ENCODE data around the gene FRMPD2. TPM values are rescaled to one million over a fixed set of nuclear protein-coding genes. Genes with fewer than 3 reads are reported as not detected.

FRMPD2 gene
- total RNA-seq, 5 donors from 2014 or later (not counting 1 experiment from before 2014, with no cell fraction given), result 0.43 TPM; not detected in 4

DNA sequence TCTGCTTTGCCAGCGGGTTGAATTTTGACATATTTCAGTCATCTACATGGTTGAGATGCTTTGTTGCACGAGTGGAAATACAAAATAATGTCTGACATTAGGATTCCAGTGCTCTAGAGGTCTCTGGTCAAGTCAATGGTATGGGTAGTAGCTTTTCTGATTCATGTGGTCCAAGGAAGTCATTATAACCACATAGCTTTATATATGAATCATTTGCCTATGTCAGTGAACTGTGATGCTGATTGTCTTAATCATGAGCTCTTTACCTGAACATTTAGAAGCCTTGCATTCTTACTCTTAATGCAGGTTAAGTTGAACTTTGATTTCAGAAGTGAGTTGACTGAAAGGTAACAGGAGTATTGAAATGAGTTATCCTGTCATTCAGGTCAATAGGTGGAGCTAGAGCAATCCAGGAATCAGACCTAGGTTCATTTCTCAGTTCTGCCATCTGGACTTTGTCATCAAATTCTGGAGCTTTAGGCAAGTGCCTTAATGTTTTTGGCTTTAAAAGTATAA, 35.3 kb upstream of the FRMPD2 start:
- no CpG with 5 or more reads among the region's 2 CpGs for WGBS (ENCODE audit: insufficient coverage)
- Mint-ChIP-seq H3K27me3 (no peaks in the 10 kb centered on the region), H3K9me3 (no peaks in the 10 kb centered on the region), H3K27ac (peak overlapping the region in 1 of 2 donors; percentile 25), H3K36me3 (no peaks in the 10 kb centered on the region), H3K4me1 (peaks cover 57 to 65% (median 61%) of the 10 kb centered on the region in 3 donors), H3K4me3 (no peak overlapping the region)
- ChIA-PET CTCF (interaction anchor here (0.5 to 1.6 kb wide), 7 partner anchors 9 to 70 kb away, joined by 3 to 5 read pairs (median 3); no protein-coding TSS in a partner anchor), POLR2A (interaction anchor here in 1 of 2 donors (0.6 kb wide), 1 partner anchor 75 kb away, joined by 3 read pairs; no protein-coding TSS in a partner anchor)
- Histone ChIP-seq H3K9me3 (no peaks in the 10 kb centered on the region), H3K27ac (ENCODE audit: low read length) (no peak overlapping the region), H3K27me3 (replicated peaks in 1 of 2; ENCODE audit: control insufficient read depth in 2 of 2, extremely low read depth in 1 of 2, insufficient read depth in 2 of 2, low read length in 1 of 2) (no peaks in the 10 kb centered on the region), H3K4me1 (ENCODE audit: control insufficient read depth in 1 of 2, extremely low read depth in 1 of 2, insufficient read depth in 2 of 2, low read length in 2 of 2) (peaks cover 9 to 25% of the 10 kb centered on the region in 2 experiments), H3K4me3 (ENCODE audit: control insufficient read depth in 1 of 2, extremely low read depth in 1 of 2, low read length in 1 of 2) (no peak overlapping the region), H3K36me3 (ENCODE audit: control insufficient read depth in 2 of 2, extremely low read depth in 1 of 2, insufficient read depth in 1 of 2, low read length in 1 of 2) (no peaks in the 10 kb centered on the region)
- ATAC-seq (replicated peaks in 1 of 4), result no peak
- DNase-seq, result peak in 1 of 35 experiments; percentile 37

DNA sequence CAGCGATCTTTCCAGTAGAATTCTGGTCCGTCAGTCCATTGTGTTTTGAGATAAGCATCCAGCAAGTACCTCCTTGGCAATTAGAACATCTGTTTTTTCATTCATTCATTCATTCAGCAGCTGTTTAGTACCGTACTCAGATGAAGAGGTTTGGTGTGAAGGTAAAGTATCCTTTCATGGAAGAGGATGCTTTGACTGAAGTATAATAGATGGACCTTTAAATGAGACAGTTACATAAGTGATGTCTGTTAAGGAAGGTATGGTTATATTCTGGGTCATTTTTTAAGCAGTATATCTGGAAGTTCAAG, 33.2 kb upstream of the FRMPD2 start:
- no CpG with 5 or more reads among the region's 3 CpGs for whole genome bisulfite sequencing (ENCODE audit: insufficient coverage)

DNA sequence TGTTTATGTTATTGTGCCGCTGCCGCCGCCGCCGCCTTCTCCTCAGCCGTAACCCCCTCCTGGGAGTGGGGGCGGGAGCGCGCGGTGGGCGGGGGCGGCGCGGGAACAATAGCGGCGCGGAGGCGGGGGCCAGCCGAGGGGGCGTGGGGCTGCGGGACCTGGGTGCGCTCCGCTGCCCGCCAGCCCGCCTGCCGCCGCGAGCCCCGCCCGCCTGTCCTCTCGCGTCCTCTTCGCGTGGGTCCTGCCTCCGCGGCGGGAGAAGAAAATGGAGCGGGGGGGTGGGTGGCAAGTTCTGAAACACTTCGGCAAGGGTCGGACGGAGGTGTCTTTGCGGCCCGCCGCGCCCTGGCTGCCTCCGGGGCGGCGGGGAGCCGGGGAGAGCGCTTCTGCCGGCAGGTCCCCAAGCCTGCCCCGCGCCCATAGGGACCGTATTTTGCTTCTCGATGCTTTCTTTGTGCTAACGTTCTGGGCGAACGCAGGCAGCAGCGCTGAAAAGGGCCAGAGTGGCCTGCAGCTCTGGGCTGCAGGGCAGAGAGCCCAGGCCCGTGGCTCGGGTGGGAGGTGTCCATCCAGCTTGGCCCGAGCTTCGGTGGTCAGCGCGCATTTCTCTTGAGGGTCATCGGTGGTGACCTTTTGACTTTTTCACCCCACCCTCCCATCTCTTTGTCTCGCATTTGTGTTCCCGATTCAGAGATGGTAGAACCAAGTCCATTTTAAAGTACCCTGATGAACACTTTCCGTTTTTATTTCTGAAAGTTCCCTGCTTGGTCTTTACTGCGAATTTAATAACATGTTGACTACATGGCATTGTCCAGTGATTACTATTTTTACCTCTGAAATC, 32.6 kb upstream of the FRMPD2 start:
- WGBS (ENCODE audit: insufficient coverage), result 2% methylated on average over 48 of the region's 70 CpGs
- no peaks in the 10 kb centered on the region for H3K27me3 ChIP-seq (replicated peaks in 1 of 2; ENCODE audit: control insufficient read depth in 2 of 2, extremely low read depth in 1 of 2, insufficient read depth in 2 of 2, low read length in 1 of 2)
- POLR2A ChIA-PET, result no interaction called here
- H3K36me3 Mint-ChIP-seq, result no peaks in the 10 kb centered on the region
- H3K9me3 ChIP-seq, result no peaks in the 10 kb centered on the region
- CTCF ChIA-PET, result no interaction called here
- peak overlapping the region; percentile 20 to 56 for H3K27ac Mint-ChIP-seq
- DNase-seq (peak in 31 of 35 experiments; percentile 51 to 82 (median 70)), ATAC-seq (replicated peaks in 1 of 4) (peak; percentile 59 to 67 (median 62))
- no peaks in the 10 kb centered on the region for H3K9me3 Mint-ChIP-seq
- peak overlapping the region; percentile 62 to 81 for H3K4me3 ChIP-seq (ENCODE audit: control insufficient read depth in 1 of 2, extremely low read depth in 1 of 2, low read length in 1 of 2)
- H3K4me1 ChIP-seq (ENCODE audit: control insufficient read depth in 1 of 2, extremely low read depth in 1 of 2, insufficient read depth in 2 of 2, low read length in 2 of 2), result peaks cover 9 to 20% of the 10 kb centered on the region in 2 experiments
- no peak overlapping the region for H3K27ac ChIP-seq (ENCODE audit: low read length)
- H3K4me1 Mint-ChIP-seq, result peaks cover 39 to 44% (median 42%) of the 10 kb centered on the region in 3 donors
- H3K27me3 Mint-ChIP-seq, result no peaks in the 10 kb centered on the region
- H3K36me3 ChIP-seq (ENCODE audit: control insufficient read depth in 2 of 2, extremely low read depth in 1 of 2, insufficient read depth in 1 of 2, low read length in 1 of 2), result no peaks in the 10 kb centered on the region
- peak overlapping the region; percentile 82 to 87 (median 83) for H3K4me3 Mint-ChIP-seq

More for the DNA sequence above, 33.2 kb upstream of the FRMPD2 start:
- no peaks in the 10 kb centered on the region for H3K36me3 Mint-ChIP-seq
- no peaks in the 10 kb centered on the region for H3K9me3 ChIP-seq
- ATAC-seq (replicated peaks in 1 of 4) (no peak), DNase-seq (no peak)
- peak overlapping the region; percentile 62 to 81 for H3K4me3 ChIP-seq (ENCODE audit: control insufficient read depth in 1 of 2, extremely low read depth in 1 of 2, low read length in 1 of 2)
- CTCF ChIA-PET, result no interaction called here
- peaks cover 9 to 22% of the 10 kb centered on the region in 2 experiments for H3K4me1 ChIP-seq (ENCODE audit: control insufficient read depth in 1 of 2, extremely low read depth in 1 of 2, insufficient read depth in 2 of 2, low read length in 2 of 2)
- peaks cover 43 to 47% (median 45%) of the 10 kb centered on the region in 3 donors for H3K4me1 Mint-ChIP-seq
- peak overlapping the region; percentile 82 to 87 (median 83) for H3K4me3 Mint-ChIP-seq
- no peak overlapping the region for H3K27ac ChIP-seq (ENCODE audit: low read length)
- no peaks in the 10 kb centered on the region for H3K36me3 ChIP-seq (ENCODE audit: control insufficient read depth in 2 of 2, extremely low read depth in 1 of 2, insufficient read depth in 1 of 2, low read length in 1 of 2)
- H3K9me3 Mint-ChIP-seq, result no peaks in the 10 kb centered on the region
- peak overlapping the region; percentile 20 to 56 for H3K27ac Mint-ChIP-seq
- POLR2A ChIA-PET, result interaction anchor here in 1 of 2 donors (0.6 kb wide), 1 partner anchor 20 kb away, joined by 4 read pairs; no protein-coding TSS in a partner anchor
- H3K27me3 ChIP-seq (replicated peaks in 1 of 2; ENCODE audit: control insufficient read depth in 2 of 2, extremely low read depth in 1 of 2, insufficient read depth in 2 of 2, low read length in 1 of 2), result no peaks in the 10 kb centered on the region
- no peaks in the 10 kb centered on the region for H3K27me3 Mint-ChIP-seq

DNA sequence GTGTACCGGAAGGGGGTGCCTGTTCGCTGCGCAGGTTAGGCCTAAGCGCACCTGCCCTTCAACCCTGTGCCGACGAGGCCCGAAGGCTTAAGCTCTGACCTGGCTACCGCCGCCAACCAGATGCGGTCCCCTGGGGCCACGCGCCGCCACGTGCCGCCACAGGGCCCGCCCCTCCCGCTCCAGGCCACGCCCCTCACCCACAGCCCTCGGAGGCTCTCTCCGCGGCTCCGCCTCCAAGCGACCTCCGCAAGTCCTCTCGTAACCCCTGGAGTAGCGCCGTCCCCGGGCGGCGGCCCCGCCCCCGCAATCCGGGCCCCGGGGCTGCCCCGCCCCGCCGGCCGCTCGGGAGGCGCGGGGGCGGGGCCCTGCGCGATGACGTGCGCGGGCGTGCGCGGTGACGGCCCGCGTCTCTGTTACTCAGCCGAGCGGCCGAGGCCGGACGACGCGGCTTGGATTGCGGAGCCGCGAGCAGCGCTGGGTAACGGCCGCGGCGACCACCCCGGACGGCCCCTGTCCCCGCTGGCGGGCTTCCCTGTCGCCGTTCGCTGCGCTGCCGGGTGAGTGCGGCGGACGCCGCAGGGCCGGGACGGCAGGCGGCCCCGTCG, 31.9 kb upstream of the FRMPD2 start, which contains the start of gene MAPK8:
MAPK8 (plus strand) TSS at position 413 of the 605 bp plus-strand sequence. CDS start 94,984 bp downstream, outside the sequence.
- Mint-ChIP-seq H3K4me1 (peaks cover 32 to 37% (median 35%) of the 10 kb centered on the region in 3 donors), H3K36me3 (no peaks in the 10 kb centered on the region), H3K27ac (peak within 1 kb of the TSS; percentile 55 to 84), H3K27me3 (no peaks in the 10 kb centered on the region), H3K9me3 (no peaks in the 10 kb centered on the region), H3K4me3 (peak within 1 kb of the TSS; percentile 82 to 87 (median 83))
- peak within 1 kb of the TSS; percentile 48 for H3K27ac ChIP-seq (ENCODE audit: low read length)
- WGBS (ENCODE audit: insufficient coverage), result 3% methylated on average over 80 of the region's 86 CpGs
- DNase-seq (peak; percentile 82 to 96 (median 89)), ATAC-seq (replicated peaks in 1 of 4) (peak; percentile 88 to 93 (median 88))
- H3K4me1 ChIP-seq (ENCODE audit: control insufficient read depth in 1 of 2, extremely low read depth in 1 of 2, insufficient read depth in 2 of 2, low read length in 2 of 2), result peaks cover 9 to 20% of the 10 kb centered on the region in 2 experiments
- ChIA-PET CTCF (interaction anchor here in 1 of 2 donors (0.8 kb wide), 1 partner anchor 352 kb away, joined by 3 read pairs; no protein-coding TSS in a partner anchor), POLR2A (no interaction called here)
- peak within 1 kb of the TSS; percentile 62 to 81 for H3K4me3 ChIP-seq (ENCODE audit: control insufficient read depth in 1 of 2, extremely low read depth in 1 of 2, low read length in 1 of 2)
- no peaks in the 10 kb centered on the region for H3K9me3 ChIP-seq
- no peaks in the 10 kb centered on the region for H3K27me3 ChIP-seq (replicated peaks in 1 of 2; ENCODE audit: control insufficient read depth in 2 of 2, extremely low read depth in 1 of 2, insufficient read depth in 2 of 2, low read length in 1 of 2)
- no peaks in the 10 kb centered on the region for H3K36me3 ChIP-seq (ENCODE audit: control insufficient read depth in 2 of 2, extremely low read depth in 1 of 2, insufficient read depth in 1 of 2, low read length in 1 of 2)

DNA sequence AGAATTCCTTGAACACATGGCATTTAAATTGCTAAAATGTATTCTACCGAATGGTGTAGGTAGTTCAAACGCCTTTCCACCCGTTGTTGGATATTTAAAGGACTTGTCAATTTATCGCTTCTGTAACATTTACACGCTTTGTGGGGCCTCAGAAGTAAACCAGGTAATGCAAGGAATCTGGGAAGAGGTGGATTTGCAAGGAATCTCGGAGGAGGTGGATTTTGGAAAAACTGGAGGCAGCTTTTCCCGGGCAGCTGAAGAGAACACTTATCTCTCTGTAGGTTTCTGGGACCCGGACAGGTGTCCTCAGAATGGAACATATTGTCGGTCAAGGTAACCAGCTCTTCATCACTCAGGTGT, 31.4 kb upstream of the FRMPD2 start:
- Mint-ChIP-seq H3K4me1 (peaks cover 29 to 33% (median 33%) of the 10 kb centered on the region in 3 donors), H3K9me3 (no peaks in the 10 kb centered on the region), H3K27ac (peak overlapping the region; percentile 55 to 84)

More for the DNA sequence above, 31.4 kb upstream of the FRMPD2 start:
- ChIA-PET CTCF (interaction anchor here in 1 of 2 donors (0.8 kb wide), 1 partner anchor 352 kb away, joined by 3 read pairs; no protein-coding TSS in a partner anchor), POLR2A (no interaction called here)
- DNase-seq (peak in 1 of 35 experiments; percentile 22), ATAC-seq (replicated peaks in 1 of 4) (no peak)
- Mint-ChIP-seq H3K36me3 (no peaks in the 10 kb centered on the region), H3K4me3 (peak overlapping the region; percentile 73 to 87 (median 80)), H3K27me3 (no peaks in the 10 kb centered on the region)
- Histone ChIP-seq H3K4me3 (ENCODE audit: control insufficient read depth in 1 of 2, extremely low read depth in 1 of 2, low read length in 1 of 2) (peak overlapping the region in 1 of 2 donors; percentile 30), H3K36me3 (ENCODE audit: control insufficient read depth in 2 of 2, extremely low read depth in 1 of 2, insufficient read depth in 1 of 2, low read length in 1 of 2) (no peaks in the 10 kb centered on the region), H3K27me3 (replicated peaks in 1 of 2; ENCODE audit: control insufficient read depth in 2 of 2, extremely low read depth in 1 of 2, insufficient read depth in 2 of 2, low read length in 1 of 2) (no peaks in the 10 kb centered on the region), H3K9me3 (no peaks in the 10 kb centered on the region), H3K27ac (ENCODE audit: low read length) (peak overlapping the region; percentile 48), H3K4me1 (ENCODE audit: control insufficient read depth in 1 of 2, extremely low read depth in 1 of 2, insufficient read depth in 2 of 2, low read length in 2 of 2) (peaks cover 9 to 20% of the 10 kb centered on the region in 2 experiments)
- WGBS (ENCODE audit: insufficient coverage), result 86% methylated on average over 8 of the region's 9 CpGs
